Measurements from ENCODE around the gene PBLD.

Gene PBLD

DNA sequence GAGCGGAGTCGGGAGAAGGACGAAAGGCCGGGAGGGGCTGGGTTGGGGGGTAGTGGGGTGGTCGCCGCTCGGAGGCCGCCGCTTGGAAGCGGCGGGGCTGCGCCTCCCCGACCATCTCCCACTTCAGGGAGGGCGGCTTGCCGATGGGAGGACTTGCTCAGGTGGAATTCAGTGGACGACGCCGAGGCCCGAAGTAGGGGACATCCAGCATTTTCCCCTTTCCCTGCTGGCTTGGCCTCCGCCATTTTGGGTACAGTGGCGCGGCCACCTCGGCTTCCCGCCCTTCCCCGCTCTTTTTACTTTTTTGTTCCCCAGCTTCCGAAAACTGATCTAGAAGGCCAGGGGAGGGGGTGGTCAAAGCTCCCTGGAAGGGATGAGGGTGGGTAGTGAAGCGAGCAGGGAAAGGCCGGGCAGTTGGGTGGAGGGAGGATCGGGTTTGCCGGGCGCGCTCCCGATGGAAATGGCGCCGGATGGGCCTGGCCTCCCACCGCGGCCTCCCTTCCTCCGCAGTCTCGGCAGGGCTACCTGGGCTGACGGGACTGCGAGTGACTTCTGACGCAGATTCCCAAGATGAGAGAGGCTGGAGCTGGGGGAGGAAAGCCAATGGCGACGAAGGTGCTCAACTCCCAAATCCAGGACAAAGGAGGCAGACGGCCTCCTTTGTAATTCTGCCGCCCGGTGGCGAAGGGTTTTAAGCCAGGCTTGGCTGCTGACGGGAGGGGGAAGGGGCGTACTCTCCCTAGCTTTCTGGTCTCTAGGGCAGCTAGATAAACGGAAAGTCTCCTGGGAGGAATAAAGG lies at the start of gene PBLD:
Gene PBLD (minus strand): TSS at position 670 of the 799 bp plus-strand sequence. CDS start 26,084 bp downstream, outside the sequence.
- DNase-seq: peak; percentile 42 to 45

DNA sequence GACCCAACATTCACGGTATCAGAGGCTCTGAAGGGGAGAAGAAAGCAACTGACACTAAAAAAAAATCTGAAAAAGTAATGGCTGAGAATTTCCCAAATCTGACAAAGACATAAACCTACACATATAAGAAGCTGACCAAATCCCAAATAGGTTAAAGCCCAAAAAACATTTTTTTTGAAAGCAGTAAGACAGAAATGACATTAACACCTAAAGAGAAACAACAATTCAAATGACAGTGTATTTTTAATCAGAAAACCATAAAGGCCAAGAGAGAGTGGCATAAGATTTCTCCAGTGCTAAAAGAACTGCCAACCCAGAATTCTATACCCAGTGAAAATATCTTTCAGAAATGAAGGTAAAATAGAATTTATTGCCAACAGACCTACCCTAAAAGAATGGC lies 38.9 kb upstream of the PBLD start:
- DNase-seq: no peak

DNA sequence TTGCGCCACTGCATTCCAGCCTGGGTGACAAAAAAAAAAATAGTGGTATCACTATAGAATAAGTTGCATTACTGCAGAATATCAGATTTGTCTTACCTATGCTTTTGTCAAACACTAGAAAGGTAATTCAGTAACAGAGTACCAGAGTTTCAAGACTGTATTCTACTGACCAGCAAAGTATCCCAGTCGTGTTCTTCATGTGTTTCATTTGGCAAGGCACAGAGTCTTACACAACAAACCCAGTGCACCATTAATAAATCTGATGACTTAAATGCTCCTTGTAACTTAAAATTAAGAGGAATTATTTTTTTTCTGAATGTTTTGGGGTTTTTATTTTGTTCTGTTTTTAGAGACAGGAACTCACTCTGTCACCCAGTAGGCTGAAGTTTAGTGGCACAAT lies 34.4 kb upstream of the PBLD start:
- DNase-seq: no peak

DNA sequence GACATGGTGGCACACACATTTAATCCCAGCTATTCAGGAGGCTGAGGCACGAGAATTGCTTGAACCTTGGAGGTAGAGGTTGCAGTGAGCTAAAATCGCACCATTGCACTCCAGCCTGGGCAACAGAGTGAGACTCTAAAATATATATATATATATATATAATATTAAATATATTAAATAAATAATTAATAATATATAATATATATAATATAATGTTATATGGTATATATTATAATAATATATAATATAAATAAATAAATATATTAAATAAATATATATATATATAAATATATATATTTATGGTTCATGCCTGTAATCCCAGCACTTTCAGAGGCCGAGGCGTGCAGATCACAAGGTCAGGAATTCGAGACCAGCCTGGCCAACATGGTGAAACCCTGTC lies 33.9 kb upstream of the PBLD start:
- no peak for DNase-seq

DNA sequence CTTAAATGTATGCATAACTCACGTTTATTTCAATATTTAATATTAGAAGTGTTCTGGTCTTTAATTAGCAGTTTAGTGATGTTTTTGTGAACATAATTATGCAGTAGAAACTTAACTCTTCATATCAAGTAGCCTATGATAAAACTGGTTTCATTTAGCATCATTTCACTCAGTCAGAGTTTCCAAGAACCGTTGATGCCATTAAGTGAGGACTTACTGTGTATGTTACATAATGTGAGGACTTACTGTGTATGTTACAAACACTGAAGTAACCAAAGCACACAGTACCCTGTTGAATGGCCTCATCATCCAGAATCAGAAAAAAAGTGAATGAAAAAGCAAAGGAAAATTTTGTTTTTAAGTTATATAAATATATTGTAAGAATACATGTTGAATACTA lies 32.9 kb upstream of the PBLD start:
- no peak for DNase-seq

DNA sequence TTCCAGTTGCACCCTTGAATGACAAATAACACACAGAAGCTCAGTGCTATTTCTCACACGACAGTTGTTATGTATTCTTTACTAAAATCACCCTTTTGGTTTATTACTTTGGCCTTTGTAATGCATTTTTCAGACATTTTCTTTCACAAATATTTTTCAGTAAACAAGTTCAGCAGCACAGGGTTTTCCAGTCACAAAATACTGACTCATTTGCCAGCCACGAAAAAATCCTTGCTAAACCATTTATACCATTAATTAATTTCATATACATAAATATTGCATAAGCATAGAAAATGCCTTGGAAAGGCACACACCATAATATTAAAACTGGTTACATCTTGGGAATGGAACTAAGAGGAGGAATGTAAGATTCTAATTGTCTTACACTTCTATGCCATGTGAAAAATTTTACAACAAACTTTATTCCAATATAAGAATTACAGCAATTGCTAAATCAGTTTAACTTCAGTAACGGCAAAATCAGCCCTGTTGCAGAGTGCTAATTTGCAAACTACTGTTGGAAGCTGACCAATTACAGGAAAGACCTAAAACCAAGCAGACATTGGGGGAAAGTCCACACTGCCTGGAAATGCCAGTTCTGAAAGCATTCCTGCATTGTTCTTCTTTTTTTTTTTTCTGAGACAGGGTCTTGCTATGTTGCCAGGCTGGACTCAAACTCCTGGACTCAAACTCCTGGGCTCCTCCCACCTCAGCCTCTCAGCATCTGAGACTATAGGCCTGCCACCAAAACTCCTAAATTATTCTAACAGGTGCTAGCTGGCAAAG lies 31.6 kb upstream of the PBLD start:
- no peak for DNase-seq

DNA sequence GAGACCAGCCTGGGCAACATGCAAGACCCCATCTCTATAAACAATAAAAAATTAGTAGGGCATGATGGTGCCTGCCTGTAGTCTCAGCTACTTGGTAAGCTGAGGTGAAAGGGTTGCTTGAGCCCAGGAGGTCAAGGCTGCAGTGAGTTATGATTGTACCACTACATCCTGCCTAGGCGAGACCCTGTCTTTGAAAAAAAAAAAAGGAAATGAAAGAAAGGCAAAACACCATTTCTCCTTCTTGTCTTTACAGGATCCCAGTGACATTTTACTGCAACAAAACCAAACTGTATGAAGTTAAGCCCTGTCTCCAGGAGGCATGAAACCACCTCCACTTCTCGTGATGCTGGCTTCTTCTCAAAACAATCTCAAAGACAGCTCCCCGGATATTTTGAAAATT lies 29.9 kb upstream of the PBLD start:
- DNase-seq: no peak

DNA sequence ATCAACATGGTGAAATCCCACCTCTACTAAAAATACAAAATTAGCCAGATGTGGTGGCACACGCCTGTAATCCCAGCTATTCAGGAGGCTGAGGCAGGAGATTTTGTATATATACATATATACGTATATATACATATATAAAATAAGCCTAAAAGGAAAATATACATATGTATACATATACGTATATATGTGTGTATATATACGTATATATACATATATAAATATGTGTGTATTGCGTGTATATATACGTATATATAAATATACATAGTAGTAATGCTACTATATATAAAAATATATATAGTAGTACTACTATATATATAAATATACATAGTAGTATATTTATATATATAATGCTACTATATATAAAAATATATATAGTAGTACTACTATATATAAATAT lies 26.5 kb upstream of the PBLD start:
- DNase-seq: no peak

DNA sequence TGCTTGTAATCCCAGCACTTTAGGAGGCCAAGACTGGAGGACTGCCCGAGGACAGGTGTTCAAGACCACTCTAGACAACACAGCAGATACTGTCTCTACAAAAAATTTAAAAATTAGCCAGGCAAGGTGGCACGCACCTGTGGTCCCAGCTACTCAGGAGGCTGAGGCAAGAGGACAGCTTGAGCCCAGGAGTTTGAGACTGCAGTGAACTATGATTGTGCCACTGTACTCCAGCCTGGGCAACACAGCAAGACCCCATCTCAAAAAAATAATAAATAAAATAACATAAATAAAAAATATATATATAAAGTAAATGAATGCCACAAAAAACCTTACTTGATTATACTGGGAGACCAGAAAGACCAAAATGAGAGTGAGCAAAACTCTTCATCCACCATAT lies 20.8 kb upstream of the PBLD start:
- DNase-seq: no peak

DNA sequence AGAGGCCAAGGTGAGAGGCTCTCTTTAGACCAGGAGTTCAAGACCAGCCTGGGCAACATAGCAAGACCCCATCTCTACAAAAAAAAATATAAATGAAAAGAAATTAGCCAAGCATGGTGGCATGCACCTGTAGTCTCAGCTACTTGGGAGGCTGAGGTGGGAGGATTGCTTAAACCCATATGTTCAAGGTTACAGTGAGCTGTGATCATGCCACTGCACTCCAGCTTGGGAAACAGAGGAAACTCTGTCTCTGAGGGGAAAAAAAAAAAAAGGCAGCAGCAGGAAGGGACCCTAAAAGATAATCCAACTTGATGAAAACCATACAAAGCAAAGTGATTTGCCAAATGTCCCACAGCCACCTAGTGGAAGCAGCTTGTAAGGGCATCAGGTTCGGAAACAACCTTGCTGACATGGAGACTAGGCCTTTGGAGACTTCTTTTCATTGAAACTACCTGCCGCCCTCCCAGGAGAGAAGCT lies 15.6 kb upstream of the PBLD start:
- DNase-seq: peak; percentile 34 to 36

DNA sequence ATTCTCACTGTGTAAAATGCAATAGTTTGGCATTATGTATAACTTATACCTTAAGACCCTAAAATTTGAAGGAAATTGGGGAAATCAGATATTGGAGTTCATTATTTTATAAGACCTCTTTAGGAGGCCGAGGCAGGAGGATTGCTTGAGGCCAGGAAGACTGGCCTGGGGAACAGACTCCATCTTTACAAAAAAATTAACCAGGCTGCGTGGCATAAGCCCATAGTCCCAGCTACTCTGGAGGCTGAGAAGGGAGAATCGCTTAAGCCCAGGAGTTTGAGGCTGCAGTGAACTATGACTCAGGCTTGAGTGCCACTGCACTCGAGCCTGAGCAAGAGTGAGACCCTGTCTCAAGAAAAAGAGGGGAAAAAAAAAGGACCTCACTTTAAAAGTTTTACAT lies 14.0 kb upstream of the PBLD start:
- DNase-seq: no peak

DNA sequence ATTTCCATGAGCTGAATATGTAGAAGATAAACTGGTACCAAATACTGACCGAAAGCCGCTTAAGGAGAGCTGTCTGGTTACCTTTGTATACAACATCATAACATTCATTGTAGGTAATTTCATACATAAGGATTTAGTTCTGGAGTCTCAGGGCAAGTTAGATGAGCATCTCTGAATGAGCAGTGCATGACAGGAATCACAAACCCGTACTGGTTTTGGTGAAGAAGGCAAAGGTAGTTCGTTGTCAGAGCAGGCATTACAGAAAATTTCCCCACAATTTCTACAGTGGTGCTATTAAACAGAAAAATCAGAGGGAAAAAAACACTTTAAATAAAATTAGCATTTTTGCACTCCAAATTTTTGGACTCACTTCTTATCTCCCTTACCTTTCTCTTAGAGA lies 12.9 kb upstream of the PBLD start:
- no peak for DNase-seq

DNA sequence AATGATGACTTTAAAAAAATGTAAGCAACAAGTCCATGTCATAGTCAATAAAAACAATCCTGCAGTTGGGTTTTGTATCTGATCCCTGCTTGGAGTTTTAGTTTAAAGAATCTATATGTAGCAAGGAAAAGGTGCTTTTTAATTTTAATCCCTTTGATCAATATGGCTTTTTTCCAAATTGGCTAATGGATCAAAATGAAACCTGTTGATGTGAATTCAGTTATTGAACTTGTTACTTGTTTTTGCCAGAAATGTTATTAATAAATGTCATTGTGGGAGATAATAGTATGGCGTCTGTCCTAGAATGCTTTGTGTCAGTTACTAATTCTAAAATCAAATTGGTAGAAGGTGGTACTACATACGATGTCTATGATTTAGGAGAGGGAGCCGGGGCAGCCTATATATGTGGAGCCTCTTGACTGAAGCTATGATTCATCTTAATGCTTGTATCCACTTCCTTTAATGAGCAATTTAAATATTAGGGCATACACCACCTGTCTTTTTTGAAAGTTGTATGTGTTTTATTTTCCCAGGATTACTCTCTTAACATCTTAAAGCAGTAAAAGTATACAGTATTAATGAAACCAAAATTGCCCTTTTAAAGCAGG lies 10.3 kb upstream of the PBLD start:
- DNase-seq: no peak

DNA sequence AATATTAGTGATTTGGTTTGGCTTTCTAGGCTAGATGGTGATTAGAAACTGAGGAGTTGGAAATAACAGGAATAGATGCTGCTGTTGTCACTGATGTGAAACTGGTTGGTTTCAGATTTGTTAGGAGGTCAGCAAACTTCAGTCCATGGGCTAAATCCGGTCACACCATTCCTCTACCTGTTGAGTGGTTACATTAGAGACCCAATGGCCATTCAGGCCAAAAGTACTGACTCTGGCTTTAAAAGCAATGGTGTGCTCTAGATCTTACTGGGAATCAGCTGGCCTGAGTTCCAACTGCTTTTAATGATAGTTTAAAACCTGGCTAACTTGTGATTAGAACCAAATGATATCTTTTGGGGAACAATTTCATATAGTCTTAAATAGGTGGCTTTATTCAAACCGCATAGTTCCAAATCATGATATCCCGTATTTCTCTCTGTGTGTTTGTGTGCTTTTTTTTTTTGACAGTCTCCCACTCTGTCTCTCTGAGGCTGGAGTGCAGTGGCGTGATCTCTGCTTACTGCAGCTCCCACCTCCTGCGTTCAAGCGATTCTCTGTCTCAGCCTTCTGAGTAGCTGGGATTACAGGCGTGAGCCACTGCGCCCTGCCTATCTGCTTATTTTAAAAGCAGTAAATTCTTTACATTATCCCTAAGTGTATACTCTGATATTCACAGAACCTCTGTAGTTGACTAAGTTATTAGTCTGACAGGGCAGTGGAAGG lies 7.8 kb upstream of the PBLD start:
- no peak for DNase-seq

DNA sequence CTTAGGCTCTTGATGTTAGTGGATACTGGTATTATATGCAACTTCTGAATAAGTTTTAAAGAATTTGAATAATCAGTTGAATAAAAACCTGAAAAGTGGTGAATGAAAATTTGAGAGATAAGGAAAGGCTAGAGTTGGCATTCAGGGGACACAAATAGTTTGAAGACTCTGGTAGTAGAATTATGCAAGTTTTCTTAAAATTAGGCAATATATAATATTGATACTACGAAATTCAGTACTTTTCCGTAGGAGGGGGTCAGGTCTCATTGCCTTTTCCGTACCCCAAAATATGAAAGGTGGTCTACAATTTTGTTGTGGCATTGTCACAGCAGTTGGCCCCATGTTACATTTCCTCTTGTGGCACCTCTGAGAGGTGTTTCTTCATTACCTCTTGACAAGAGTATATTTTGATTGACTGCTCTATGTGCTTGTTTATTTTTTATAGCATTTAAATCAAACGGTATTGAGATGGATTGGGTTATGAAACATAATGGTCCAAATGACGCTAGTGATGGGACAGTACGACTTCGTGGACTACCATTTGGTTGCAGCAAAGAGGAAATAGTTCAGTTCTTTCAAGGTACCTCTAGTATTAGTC lies 4.1 kb upstream of the PBLD start:
- DNase-seq: no peak

DNA sequence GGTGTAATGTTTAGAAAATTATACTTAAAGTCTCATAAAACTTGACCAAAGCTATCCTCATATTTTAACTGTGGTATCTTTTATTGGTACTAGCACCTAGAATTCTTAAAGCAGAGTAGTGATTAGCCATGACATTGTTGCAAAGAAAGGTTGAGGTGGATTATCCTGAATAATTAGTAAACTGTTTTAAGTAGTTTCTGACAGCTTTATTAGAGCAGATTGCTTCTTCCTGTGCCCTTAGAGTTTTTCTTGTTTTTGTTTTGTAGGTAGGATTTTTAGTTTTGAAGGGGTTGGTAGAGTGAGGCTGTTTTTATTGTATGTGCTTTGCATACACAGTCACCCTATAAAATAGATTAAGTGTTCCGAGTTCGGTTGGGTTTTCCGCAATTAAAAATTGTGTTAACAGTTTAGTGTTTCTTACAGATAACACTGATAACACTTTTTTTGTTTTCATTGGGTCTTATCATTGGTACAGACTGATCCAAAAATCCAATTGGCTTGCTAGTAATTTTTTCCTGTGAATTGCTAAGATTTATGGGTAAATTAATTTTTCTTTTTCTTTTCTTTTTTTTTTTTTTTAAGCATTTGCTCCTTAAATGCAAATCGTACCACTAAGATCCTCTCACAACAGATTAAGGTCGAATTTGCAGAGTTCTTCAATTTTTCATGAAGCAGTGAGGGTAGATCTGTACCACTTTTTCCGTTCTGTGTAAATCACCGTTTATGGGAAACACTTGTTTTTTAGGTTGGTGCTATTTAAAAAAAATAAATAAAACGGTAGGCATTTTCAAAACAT lies 2.1 kb upstream of the PBLD start:
- DNase-seq: no peak

DNA sequence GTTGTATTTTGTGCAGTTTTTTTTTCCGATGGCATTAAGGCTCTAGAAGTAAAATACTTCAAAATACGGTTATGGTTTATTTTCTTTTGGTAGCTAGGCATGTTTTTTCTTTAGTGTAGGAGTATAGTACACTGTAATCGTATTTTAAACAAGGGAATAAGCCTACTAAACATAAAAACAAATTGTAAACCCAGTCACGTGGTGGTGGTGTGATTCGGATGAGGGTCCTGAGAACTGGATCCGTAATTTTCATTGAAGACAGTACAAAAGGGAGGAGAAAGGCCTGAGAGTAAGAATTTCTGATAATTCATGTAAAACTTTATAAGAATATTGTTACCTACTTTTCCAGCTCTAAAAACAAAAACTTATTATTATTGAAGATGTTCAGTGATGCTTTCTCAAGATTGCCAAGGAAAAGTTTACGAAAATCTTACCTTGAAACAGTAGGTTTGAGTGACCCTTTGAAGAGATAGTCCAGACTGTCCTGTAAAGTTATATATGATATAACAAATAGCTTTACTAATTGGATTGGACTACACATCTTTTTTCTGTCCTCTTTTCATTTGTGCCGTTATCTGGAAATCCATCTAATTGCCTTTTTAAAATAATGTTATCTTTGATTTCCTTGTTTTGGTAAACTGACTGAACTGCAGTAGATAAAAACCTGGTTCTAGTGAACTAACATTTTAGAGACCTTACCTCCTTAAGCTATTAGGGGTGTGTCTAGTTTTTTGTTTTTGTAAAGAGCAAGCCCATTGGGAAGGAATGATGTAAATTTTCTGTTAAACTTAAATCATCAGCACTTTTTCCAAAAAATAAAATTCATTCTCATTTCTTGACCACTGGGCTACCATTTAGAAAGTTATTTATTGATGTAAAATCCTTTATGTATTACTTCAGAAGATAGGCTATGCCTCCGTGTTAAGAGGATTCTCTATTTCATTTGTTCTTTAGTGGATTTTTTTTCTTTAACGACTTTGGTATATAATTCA lies 1.0 kb upstream of the PBLD start:
- no peak for DNase-seq

DNA sequence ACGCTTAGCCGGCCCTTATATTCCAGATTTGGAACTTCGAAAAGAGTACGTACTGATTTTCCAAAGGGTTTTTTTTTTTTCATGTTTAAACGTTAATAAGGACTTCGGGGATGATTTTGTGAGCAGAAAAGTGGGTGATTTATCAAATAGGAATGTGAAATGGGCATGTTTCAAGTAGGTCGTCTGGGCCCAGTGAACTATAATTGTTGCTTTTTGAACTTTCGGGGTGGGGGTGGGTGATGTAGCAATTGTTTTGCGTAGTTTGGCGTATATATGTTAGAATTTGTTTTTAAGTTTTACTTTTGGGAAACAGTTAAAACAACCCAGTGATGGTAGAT lies 299 bp upstream of the PBLD start:
- DNase-seq: no peak

DNA sequence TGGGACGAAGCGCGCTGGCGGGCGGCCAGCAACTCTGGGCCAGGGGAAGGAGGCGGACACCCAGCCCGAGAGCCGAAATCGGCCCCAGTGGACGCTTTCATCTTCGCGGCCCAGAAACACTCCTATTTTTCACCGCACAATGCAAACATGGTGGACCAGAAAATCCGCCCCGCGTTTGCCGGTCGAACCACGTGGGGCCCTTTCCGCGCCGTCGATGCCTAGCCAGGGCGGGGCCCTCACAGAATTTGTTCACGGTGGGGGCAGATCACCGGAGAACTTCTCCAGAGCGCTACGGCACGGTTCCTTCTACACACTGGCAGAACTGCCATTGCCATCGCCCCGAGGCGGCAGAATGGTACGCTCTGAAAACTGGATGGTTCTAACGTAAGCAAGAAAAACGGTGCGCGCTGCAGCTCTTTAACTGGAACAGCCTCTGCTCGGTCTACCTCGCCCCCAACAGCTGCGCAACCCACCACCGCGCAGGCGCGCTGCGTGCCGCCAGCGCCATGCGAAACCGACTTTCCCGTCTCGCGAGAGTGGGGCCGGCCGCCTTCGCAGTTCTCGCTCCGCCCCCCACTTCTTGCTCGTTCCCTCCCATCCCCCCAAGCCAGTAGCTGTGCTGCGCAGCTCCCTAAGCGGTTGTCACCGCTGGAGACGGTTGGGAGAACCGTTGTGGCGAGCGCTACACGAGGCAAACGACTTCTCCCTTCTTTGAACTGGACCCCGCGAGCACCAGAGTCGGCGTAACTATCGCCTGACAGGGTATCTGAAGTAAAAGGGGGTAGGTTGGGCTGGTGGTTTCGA lies 1.1 kb downstream of the PBLD start, which contains the start of gene HNRNPH3:
Gene HNRNPH3 (plus strand): TSS at position 610 of the 804 bp plus-strand sequence. CDS start 5,158 bp downstream, outside the sequence.
- DNase-seq: peak; percentile 98 to 99
